GM12874 (cell line): ENCODE results near the gene TEKT2.

Experiments
- CTCF ChIP-seq: IDR thresholded peaks from 2 replicates; pipeline ENCODE4 v1.5.1; 2011; ENCODE audit warnings: low read depth, mild to moderate bottlenecking, control low read depth, low read length, moderate library complexity; ENCODE audit not compliant: insufficient read depth

Gene TEKT2

GRCh38 chr1:36116901-36117300 is 33.0 kb downstream of the TEKT2 start:
- TF ChIP-seq CTCF: no peak

GRCh38 chr1:36118447-36119204 is 34.7 kb downstream of the TEKT2 start:
- no peak for TF ChIP-seq CTCF

GRCh38 chr1:36119456-36119855 is 35.6 kb downstream of the TEKT2 start:
- TF ChIP-seq CTCF: no peak

- TF ChIP-seq CTCF: no peak
Measured at GRCh38 chr1:36122062-36123030, 38.5 kb downstream of the TEKT2 start.

GRCh38 chr1:36123356-36123755 is 39.5 kb downstream of the TEKT2 start:
- TF ChIP-seq CTCF: no peak

GRCh38 chr1:36124404-36125128 is 40.7 kb downstream of the TEKT2 start:
- no peak for TF ChIP-seq CTCF
